ENCODE results near the gene CLINT1. TPM values are rescaled to one million over a fixed set of nuclear protein-coding genes. Genes with fewer than 3 reads are reported as not detected.

The CLINT1 gene
- total RNA-seq, 3 donors from 2014 or later, result 90.8 to 131 (median 127) TPM

DNA sequence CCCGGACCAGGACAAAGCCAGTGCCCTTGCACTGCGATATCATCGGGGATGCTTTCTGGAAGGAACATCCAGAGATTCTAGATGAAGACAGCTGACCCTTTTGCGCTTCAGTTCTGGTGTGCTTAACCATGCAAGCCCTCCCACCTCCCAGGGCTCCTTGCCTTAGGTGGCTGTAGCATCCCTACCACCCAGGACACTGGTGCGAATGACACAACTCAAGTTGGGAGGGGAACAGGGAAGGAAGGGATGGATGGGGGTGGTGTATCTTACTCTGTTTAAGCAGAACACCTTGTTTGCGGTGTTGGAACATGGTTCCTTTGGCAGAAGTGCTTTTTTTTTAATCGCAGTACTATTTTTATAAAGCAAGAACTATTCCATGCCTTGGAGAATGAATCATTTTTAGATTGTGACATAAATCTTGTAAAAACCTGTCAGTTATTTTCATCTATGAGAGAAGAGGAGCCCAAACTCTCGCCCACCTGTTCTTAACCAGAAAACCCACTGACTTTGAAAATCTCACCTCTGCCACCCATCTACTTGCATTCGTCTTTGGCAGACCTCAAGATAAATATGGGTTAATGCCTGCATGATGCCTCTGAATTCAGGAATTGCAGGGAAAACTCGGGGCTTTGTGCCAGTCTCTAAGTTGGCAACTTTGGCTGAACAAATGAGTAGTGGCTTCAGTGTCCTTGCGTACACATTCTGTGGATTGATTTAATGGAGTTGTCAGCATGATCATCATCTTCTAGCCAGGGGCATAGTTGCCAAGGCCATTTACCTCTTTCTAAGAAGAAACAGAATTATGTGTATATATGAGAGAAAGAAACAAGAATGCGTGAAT, 119.3 kb downstream of the CLINT1 start:
- H3K4me3 ChIP-seq, result no peak overlapping the region
- ATAC-seq, result no peak
- TF ChIP-seq, protein P1, sequence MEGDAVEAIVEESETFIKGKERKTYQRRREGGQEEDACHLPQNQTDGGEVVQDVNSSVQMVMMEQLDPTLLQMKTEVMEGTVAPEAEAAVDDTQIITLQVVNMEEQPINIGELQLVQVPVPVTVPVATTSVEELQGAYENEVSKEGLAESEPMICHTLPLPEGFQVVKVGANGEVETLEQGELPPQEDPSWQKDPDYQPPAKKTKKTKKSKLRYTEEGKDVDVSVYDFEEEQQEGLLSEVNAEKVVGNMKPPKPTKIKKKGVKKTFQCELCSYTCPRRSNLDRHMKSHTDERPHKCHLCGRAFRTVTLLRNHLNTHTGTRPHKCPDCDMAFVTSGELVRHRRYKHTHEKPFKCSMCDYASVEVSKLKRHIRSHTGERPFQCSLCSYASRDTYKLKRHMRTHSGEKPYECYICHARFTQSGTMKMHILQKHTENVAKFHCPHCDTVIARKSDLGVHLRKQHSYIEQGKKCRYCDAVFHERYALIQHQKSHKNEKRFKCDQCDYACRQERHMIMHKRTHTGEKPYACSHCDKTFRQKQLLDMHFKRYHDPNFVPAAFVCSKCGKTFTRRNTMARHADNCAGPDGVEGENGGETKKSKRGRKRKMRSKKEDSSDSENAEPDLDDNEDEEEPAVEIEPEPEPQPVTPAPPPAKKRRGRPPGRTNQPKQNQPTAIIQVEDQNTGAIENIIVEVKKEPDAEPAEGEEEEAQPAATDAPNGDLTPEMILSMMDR (IDR thresholded peaks at IDR 0.05), result no peak
- H3K36me3 ChIP-seq (ENCODE audit: low read depth), result no peaks in the 10 kb centered on the region
- peaks cover 10% of the 10 kb centered on the region for H3K4me1 ChIP-seq (ENCODE audit: low read depth)
- intact Hi-C loops (cut with DNase I, micrococcal nuclease), result loop anchor here in 1 of 2 donors (5.0 to 10.0 kb wide), 2 partner anchors 72 to 595 kb away; partner anchors contain the start of gene MED7
- no peaks in the 10 kb centered on the region for H3K9me3 ChIP-seq
- DNase-seq, result no peak

DNA sequence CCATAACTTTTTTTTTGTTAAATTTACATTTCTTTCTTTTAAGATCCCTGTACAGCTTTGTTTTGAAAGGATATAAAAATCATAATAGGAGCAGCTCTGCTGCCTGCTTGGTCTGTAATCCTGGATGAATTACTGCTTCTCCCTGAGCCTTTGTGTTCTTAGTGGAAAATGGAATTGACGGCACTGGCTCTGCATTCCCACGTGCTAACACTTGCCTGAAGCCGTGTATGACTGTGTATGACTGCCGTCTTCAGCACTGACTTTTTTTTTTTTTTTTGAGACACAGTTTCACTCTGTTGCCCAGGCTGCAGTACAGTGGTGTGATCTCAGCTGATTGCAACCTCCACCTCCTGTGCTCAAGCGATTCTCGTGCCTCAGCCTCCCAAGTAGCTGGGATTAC, 123.0 kb downstream of the CLINT1 start:
- H3K9me3 ChIP-seq, result no peaks in the 10 kb centered on the region
- intact Hi-C loops (cut with DNase I, micrococcal nuclease), result no loop called here
- no peak for ATAC-seq
- H3K4me1 ChIP-seq (ENCODE audit: low read depth), result peaks cover 5% of the 10 kb centered on the region
- TF ChIP-seq, protein P1 (IDR thresholded peaks at IDR 0.05), result no peak
- DNase-seq, result no peak
- H3K4me3 ChIP-seq, result no peak overlapping the region
- no peaks in the 10 kb centered on the region for H3K36me3 ChIP-seq (ENCODE audit: low read depth)

Other genes with a start within 250 kb of the CLINT1 start
- under 1 TPM; 0.22 to 0.29 (median 0.29) TPM for gene SOX30, start 206.7 kb downstream of the CLINT1 start, total RNA-seq
- gene C5orf52, start 187.6 kb downstream of the CLINT1 start, total RNA-seq, result 1 to 10 TPM; 1.7 to 5.7 (median 3.5) TPM
- 10 to 100 TPM; 14.0 to 22.0 (median 14.5) TPM for gene THG1L, start 127.7 kb downstream of the CLINT1 start, total RNA-seq
- gene LSM11, start 115.4 kb downstream of the CLINT1 start, total RNA-seq, result 1 to 10 TPM; 3.7 to 9.5 (median 4.7) TPM